ENCODE measurements around the gene ATP8A2. TPM values are rescaled to one million over a fixed set of nuclear protein-coding genes. Genes with fewer than 3 reads are reported as not detected.

The ATP8A2 gene
- total RNA-seq, 2 experiments from 2014 or later, result not detected

GRCh38 chr13:25961294-25961693 is 589.5 kb downstream of the ATP8A2 start:
- Histone ChIP-seq H2AFZ (ENCODE audit: low read length) (no peak overlapping the region), H3K9me3 (ENCODE audit: low read length) (no peaks in the 10 kb centered on the region), H3K4me2 (ENCODE audit: low read length) (no peak overlapping the region), H3K27ac (ENCODE audit: low read depth, low read length, poor library complexity, severe bottlenecking) (no peak overlapping the region), H4K20me1 (ENCODE audit: insufficient read depth, low read length) (no peaks in the 10 kb centered on the region), H3K9me2 (ENCODE audit: insufficient read depth, low read length) (no peaks in the 10 kb centered on the region), H3K79me2 (ENCODE audit: insufficient read depth, low read depth, low read length) (no peaks in the 10 kb centered on the region), H3K4me1 (ENCODE audit: insufficient read depth, low read length, poor library complexity, severe bottlenecking) (no peaks in the 10 kb centered on the region), H3K4me3 (ENCODE audit: low read depth, low read length, poor library complexity, severe bottlenecking) (no peak overlapping the region), H3K36me3 (ENCODE audit: insufficient read depth, low read length) (no peaks in the 10 kb centered on the region)
- TF ChIP-seq EZH2phosphoT487 (IDR thresholded peaks at IDR 0.05; ENCODE audit: borderline replicate concordance, low read depth, low read length) (no peak), CTCF (conservative IDR thresholded peaks at IDR 0.05; ENCODE audit: low read length) (no peak)
- ChIA-PET POLR2A (interaction anchor here (0.8 kb wide), 1 partner anchor 11 kb away, joined by 3 read pairs; no protein-coding TSS in a partner anchor), CTCF (ENCODE audit: unreplicated experiment) (no interaction called here)
- no TSS peak for BruUV-seq (replicated peaks)
- intact Hi-C loops (cut with micrococcal nuclease; ENCODE audit: unreplicated experiment), result no loop called here
- no peak for DNase-seq (ENCODE audit: low spot score)

GRCh38 chr13:25963674-25964073 is 591.9 kb downstream of the ATP8A2 start:
- Histone ChIP-seq H3K4me3 (ENCODE audit: low read depth, low read length, poor library complexity, severe bottlenecking) (no peak overlapping the region), H3K79me2 (ENCODE audit: insufficient read depth, low read depth, low read length) (no peaks in the 10 kb centered on the region), H3K36me3 (ENCODE audit: insufficient read depth, low read length) (no peaks in the 10 kb centered on the region), H4K20me1 (ENCODE audit: insufficient read depth, low read length) (no peaks in the 10 kb centered on the region), H3K4me1 (ENCODE audit: insufficient read depth, low read length, poor library complexity, severe bottlenecking) (no peaks in the 10 kb centered on the region), H3K27ac (ENCODE audit: low read depth, low read length, poor library complexity, severe bottlenecking) (no peak overlapping the region), H3K9me2 (ENCODE audit: insufficient read depth, low read length) (no peaks in the 10 kb centered on the region), H3K4me2 (ENCODE audit: low read length) (no peak overlapping the region), H2AFZ (ENCODE audit: low read length) (no peak overlapping the region), H3K9me3 (ENCODE audit: low read length) (no peaks in the 10 kb centered on the region)
- ChIA-PET CTCF (ENCODE audit: unreplicated experiment) (no interaction called here), POLR2A (no interaction called here)
- DNase-seq (ENCODE audit: low spot score), result no peak
- intact Hi-C loops (cut with micrococcal nuclease; ENCODE audit: unreplicated experiment), result no loop called here
- TF ChIP-seq CTCF (conservative IDR thresholded peaks at IDR 0.05; ENCODE audit: low read length) (no peak), EZH2phosphoT487 (IDR thresholded peaks at IDR 0.05; ENCODE audit: borderline replicate concordance, low read depth, low read length) (no peak)
- no TSS peak for BruUV-seq (replicated peaks)

- TF ChIP-seq CTCF (conservative IDR thresholded peaks at IDR 0.05; ENCODE audit: low read length) (no peak), EZH2phosphoT487 (IDR thresholded peaks at IDR 0.05; ENCODE audit: borderline replicate concordance, low read depth, low read length) (no peak)
- ChIA-PET CTCF (ENCODE audit: unreplicated experiment) (no interaction called here), POLR2A (interaction anchor here (0.5 to 0.6 kb wide), 2 partner anchors 141 to 678 kb away, joined by 3 read pairs; partner anchors contain the start of gene MTMR6)
- H2AFZ ChIP-seq (ENCODE audit: low read length), result no peak overlapping the region
- DNase-seq (ENCODE audit: low spot score), result no peak
- H3K36me3 ChIP-seq (ENCODE audit: insufficient read depth, low read length), result no peaks in the 10 kb centered on the region
- H3K4me2 ChIP-seq (ENCODE audit: low read length), result no peak overlapping the region
- H3K4me3 ChIP-seq (ENCODE audit: low read depth, low read length, poor library complexity, severe bottlenecking), result no peak overlapping the region
- no peaks in the 10 kb centered on the region for H3K9me3 ChIP-seq (ENCODE audit: low read length)
- no peaks in the 10 kb centered on the region for H3K79me2 ChIP-seq (ENCODE audit: insufficient read depth, low read depth, low read length)
- H4K20me1 ChIP-seq (ENCODE audit: insufficient read depth, low read length), result no peaks in the 10 kb centered on the region
- BruUV-seq (replicated peaks), result no TSS peak
- intact Hi-C loops (cut with micrococcal nuclease; ENCODE audit: unreplicated experiment), result no loop called here
- H3K4me1 ChIP-seq (ENCODE audit: insufficient read depth, low read length, poor library complexity, severe bottlenecking), result no peaks in the 10 kb centered on the region
- H3K9me2 ChIP-seq (ENCODE audit: insufficient read depth, low read length), result no peaks in the 10 kb centered on the region
- H3K27ac ChIP-seq (ENCODE audit: low read depth, low read length, poor library complexity, severe bottlenecking), result no peak overlapping the region
Measured at GRCh38 chr13:25965596-25965995, 593.8 kb downstream of the ATP8A2 start.

Data from OCI-LY7 (cell line).